Natural killer cell (primary cell): ENCODE measurements around the gene PARS2. TPM values are rescaled to one million over a fixed set of nuclear protein-coding genes. Genes with fewer than 3 reads are reported as not detected.

ENCODE experiments used
- ATAC-seq, 3 donors: fragments of 150-1000 bp in 2 of 3; fragments of 200-7000 bp in 1 of 3; cut with Tn5 transposase; 1 replicate in 1 of 3; 2 replicates in 2 of 3; pipeline ENCODE4 v1.10.0; 2021; ENCODE audit warnings: mild to moderate bottlenecking in 2 of 3, moderate library complexity in 2 of 3
- DNase-seq, 2 donors: peaks; one replicate each; pipeline versions ENCODE4 v3.0.0 to v3.0.0-alpha.2; 2013 to 2021; ENCODE audit warnings: mixed read lengths in 1 of 2
- H3K27ac ChIP-seq: one replicate; pipeline ENCODE4 v1.5.1; 2013; ENCODE audit warnings: mild to moderate bottlenecking, low read length
- H3K27me3 ChIP-seq: one replicate; pipeline ENCODE4 v1.6.1; 2013; ENCODE audit warnings: low read length; ENCODE audit not compliant: control insufficient read depth, insufficient read depth
- H3K36me3 ChIP-seq: one replicate; pipeline ENCODE4 v1.6.1; 2013; ENCODE audit warnings: low read length; ENCODE audit not compliant: control insufficient read depth, insufficient read depth
- H3K4me1 ChIP-seq: one replicate; pipeline ENCODE4 v1.6.1; 2013; ENCODE audit warnings: low read length; ENCODE audit not compliant: control insufficient read depth, insufficient read depth
- H3K4me3 ChIP-seq: one replicate; pipeline ENCODE4 v1.5.1; 2013; ENCODE audit warnings: low read length
- H3K9me3 ChIP-seq: one replicate; pipeline ENCODE4 v1.6.1; 2013; ENCODE audit warnings: low read length; ENCODE audit not compliant: control insufficient read depth, insufficient read depth
- H3K27ac Mint-ChIP-seq, 2 donors: one replicate each; pipeline ENCODE4 v1.8.0; 2022; ENCODE audit warnings: mild to moderate bottlenecking in 2 of 2, mixed read lengths in 2 of 2, moderate library complexity in 1 of 2
- H3K27me3 Mint-ChIP-seq, 2 donors: one replicate each; pipeline ENCODE4 v1.8.0; 2022; ENCODE audit warnings: low read depth in 2 of 2, mixed read lengths in 2 of 2
- H3K36me3 Mint-ChIP-seq: one replicate; pipeline ENCODE4 v1.8.0; 2022; ENCODE audit warnings: mixed read lengths
- H3K4me1 Mint-ChIP-seq, 2 donors: one replicate each; pipeline ENCODE4 v1.8.0; 2022; ENCODE audit warnings: mixed read lengths in 2 of 2
- H3K4me3 Mint-ChIP-seq: one replicate; pipeline ENCODE4 v1.8.0; 2022; ENCODE audit warnings: mild to moderate bottlenecking, moderate library complexity, mixed read lengths
- H3K9me3 Mint-ChIP-seq, 2 donors: one replicate each; pipeline ENCODE4 v1.8.0; 2022; ENCODE audit warnings: mixed read lengths in 2 of 2
- WGBS: methylation state at CpG from one replicate; pipeline ENCODE4 v1.1.7; 2013; ENCODE audit warnings: missing lambda C conversion rate; ENCODE audit not compliant: insufficient coverage; 5-methylcytosine and 5-hydroxymethylcytosine counted together
- intact Hi-C: fragments of 100-400 bp; cut with micrococcal nuclease; formaldehyde crosslinking; loops from one replicate; pipeline ENCODE4 v1.14.2; 2022
- total RNA-seq, 4 donors: library from RNA; stranded (reverse); fragments of 120-200 nt in 1 of 4; gene quantifications; one replicate each; pipeline versions ENCODE4 v1.2.3 to v1.2.4, GENCODE V29; 2013 to 2022
- TF ChIP-seq, protein P1 (sequence below): fragments of 200-600 bp; IDR thresholded peaks from one replicate; pipeline ENCODE4 v1.8.0; 2022; ENCODE audit warnings: antibody characterized with exemption

PARS2 gene
- total RNA-seq, 3 donors from 2014 or later (not counting 1 experiment from before 2014, with no cell fraction given): 0.95 to 1.4 (median 0.96) TPM

DNA sequence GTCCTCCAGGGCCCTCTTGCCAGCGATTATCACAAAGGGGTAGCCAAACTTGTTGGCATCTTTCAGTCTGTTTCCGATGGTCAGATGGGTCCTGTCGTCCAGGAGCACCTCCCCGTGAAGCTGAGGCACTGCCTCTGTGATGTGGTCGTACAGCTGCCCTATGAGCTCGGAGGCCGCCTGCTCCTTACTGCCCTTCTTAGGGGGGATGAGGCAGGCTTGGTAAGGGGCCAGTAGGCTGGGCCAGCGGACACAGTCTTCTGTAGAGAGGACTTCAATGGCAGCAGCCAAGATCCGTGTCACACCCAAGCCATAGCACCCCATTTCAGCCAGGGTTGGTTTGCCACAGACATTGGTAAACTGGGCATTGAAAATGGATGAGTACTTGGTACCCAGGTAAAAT, 6.5 kb downstream of the PARS2 start:
- H3K4me3 Mint-ChIP-seq: no peak overlapping the region
- H3K27ac Mint-ChIP-seq: no peak overlapping the region
- Histone ChIP-seq H3K4me1 (no peaks in the 10 kb centered on the region), H3K9me3 (no peaks in the 10 kb centered on the region), H3K4me3 (no peak overlapping the region), H3K36me3 (peaks cover 11% of the 10 kb centered on the region), H3K27ac (no peak overlapping the region), H3K27me3 (no peaks in the 10 kb centered on the region)
- H3K36me3 Mint-ChIP-seq: no peaks in the 10 kb centered on the region
- TF ChIP-seq, protein P1, sequence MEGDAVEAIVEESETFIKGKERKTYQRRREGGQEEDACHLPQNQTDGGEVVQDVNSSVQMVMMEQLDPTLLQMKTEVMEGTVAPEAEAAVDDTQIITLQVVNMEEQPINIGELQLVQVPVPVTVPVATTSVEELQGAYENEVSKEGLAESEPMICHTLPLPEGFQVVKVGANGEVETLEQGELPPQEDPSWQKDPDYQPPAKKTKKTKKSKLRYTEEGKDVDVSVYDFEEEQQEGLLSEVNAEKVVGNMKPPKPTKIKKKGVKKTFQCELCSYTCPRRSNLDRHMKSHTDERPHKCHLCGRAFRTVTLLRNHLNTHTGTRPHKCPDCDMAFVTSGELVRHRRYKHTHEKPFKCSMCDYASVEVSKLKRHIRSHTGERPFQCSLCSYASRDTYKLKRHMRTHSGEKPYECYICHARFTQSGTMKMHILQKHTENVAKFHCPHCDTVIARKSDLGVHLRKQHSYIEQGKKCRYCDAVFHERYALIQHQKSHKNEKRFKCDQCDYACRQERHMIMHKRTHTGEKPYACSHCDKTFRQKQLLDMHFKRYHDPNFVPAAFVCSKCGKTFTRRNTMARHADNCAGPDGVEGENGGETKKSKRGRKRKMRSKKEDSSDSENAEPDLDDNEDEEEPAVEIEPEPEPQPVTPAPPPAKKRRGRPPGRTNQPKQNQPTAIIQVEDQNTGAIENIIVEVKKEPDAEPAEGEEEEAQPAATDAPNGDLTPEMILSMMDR: no peak
- intact Hi-C loops: no loop called here
- ATAC-seq: no peak
- WGBS: 94% methylated on average over 9 of the region's 9 CpGs
- no peaks in the 10 kb centered on the region for H3K27me3 Mint-ChIP-seq
- H3K9me3 Mint-ChIP-seq: no peaks in the 10 kb centered on the region
- H3K4me1 Mint-ChIP-seq: peaks cover 7 to 13% of the 10 kb centered on the region in 2 donors
- no peak for DNase-seq

DNA sequence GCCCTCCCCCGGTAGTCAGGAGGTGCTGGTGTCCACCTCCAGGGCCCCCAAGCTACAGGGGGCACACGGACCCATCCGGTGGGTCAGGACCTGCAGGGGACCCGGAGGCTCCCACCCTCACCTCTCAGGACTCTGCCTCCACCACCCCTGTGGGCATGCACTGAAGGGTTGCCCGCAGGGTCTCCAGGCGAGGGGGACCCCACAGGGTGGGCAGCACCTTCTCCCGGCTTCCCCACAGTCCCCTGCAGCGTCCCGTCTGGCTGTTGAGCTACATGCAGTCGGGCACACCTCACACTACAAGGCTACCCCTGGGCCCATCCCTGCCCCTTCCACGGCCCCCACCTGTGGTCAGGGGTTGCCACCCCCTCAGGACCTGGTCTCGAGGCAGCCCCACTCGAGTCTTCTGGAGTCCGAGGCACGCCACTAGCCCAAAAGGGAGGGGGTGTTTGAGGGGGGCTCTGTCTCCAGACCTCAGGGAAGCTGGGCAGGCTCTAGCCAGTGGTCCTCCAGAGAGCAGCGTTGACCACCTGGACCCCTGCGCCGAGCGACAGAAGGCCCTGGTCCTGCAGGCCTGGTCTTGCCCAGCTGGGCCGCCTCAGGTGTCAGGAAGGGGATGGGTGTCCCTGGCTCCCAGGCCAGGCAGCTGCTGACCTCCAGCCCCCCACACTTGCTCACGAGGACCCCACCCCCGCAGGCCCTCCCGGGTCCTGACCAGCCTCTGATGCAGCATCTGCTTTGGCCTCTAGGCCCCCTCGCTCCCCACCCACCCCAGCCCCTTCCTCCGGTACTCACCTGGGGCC, 9.6 kb downstream of the PARS2 start:
- intact Hi-C loops: no loop called here
- TF ChIP-seq, protein P1: no peak
- H3K4me3 ChIP-seq: no peak overlapping the region
- H3K36me3 Mint-ChIP-seq: no peaks in the 10 kb centered on the region
- no peak overlapping the region for H3K4me3 Mint-ChIP-seq
- H3K9me3 Mint-ChIP-seq: no peaks in the 10 kb centered on the region
- ATAC-seq (no peak), DNase-seq (no peak)
- H3K27me3 Mint-ChIP-seq: no peaks in the 10 kb centered on the region
- H3K4me1 Mint-ChIP-seq: no peaks in the 10 kb centered on the region
- no peaks in the 10 kb centered on the region for H3K4me1 ChIP-seq
- H3K9me3 ChIP-seq: no peaks in the 10 kb centered on the region
- WGBS: 93% methylated on average over 24 of the region's 25 CpGs
- peaks cover 11% of the 10 kb centered on the region for H3K36me3 ChIP-seq
- H3K27ac ChIP-seq: no peak overlapping the region
- H3K27ac Mint-ChIP-seq: no peak overlapping the region
- H3K27me3 ChIP-seq: no peaks in the 10 kb centered on the region

DNA sequence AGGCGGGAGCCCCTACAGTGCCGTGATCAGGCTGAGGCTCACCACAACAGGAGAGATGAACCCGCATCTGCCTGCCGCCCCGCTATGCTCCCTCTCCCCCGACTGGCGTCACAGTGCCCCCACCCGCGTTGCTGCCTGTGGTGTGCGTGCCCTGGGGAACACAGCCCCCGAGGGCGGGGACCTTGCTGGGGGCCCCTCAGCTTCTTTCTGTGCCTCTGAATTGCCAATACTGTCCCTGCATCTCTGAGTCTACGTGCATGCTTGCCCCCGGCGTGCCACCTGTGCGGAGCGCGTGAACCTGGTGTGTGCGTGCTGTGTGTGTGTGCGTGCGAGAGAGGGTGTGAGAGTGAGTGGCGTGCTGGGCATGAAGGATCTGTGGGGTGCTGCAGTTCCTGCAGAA, 10.3 kb downstream of the PARS2 start:
- Mint-ChIP-seq H3K4me1 (no peaks in the 10 kb centered on the region), H3K36me3 (no peaks in the 10 kb centered on the region), H3K4me3 (no peak overlapping the region), H3K27ac (no peak overlapping the region), H3K9me3 (no peaks in the 10 kb centered on the region), H3K27me3 (no peaks in the 10 kb centered on the region)
- Histone ChIP-seq H3K27ac (no peak overlapping the region), H3K4me1 (no peaks in the 10 kb centered on the region), H3K9me3 (no peaks in the 10 kb centered on the region), H3K4me3 (no peak overlapping the region), H3K27me3 (no peaks in the 10 kb centered on the region), H3K36me3 (peaks cover 11% of the 10 kb centered on the region)
- ATAC-seq (no peak), DNase-seq (no peak)
- intact Hi-C loops: no loop called here
- TF ChIP-seq, protein P1: no peak
- 88% methylated on average over 22 of the region's 22 CpGs for whole genome bisulfite sequencing

DNA sequence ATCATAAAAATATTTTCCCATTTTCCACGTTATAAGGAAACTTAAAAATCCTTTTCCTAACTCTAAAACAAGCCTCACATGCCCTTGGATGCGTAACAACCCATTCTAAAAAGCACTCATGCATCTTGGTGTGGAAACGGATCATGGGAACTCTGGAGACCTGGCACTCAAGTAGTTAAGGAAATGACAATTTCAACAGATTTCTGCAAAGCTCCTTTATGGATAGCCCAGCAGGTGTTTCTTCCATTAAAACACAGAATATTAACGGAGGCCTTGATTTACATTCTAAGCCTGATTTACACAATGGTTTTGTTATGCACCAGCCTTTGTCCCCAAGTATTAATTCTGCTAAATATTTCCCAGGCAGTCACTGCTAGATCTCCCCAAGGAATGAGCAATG, 12.9 kb downstream of the PARS2 start:
- H3K9me3 ChIP-seq: no peaks in the 10 kb centered on the region
- H3K27ac ChIP-seq: no peak overlapping the region
- no peak overlapping the region for H3K4me3 Mint-ChIP-seq
- no peaks in the 10 kb centered on the region for H3K27me3 ChIP-seq
- no peak for DNase-seq
- no peaks in the 10 kb centered on the region for H3K27me3 Mint-ChIP-seq
- intact Hi-C loops: no loop called here
- H3K4me1 Mint-ChIP-seq: no peaks in the 10 kb centered on the region
- H3K36me3 ChIP-seq: no peaks in the 10 kb centered on the region
- TF ChIP-seq, protein P1: no peak
- no peak for ATAC-seq
- no peaks in the 10 kb centered on the region for H3K4me1 ChIP-seq
- H3K27ac Mint-ChIP-seq: no peak overlapping the region
- no peaks in the 10 kb centered on the region for H3K9me3 Mint-ChIP-seq
- no peaks in the 10 kb centered on the region for H3K36me3 Mint-ChIP-seq
- WGBS: 89% methylated on average over 4 of the region's 4 CpGs
- H3K4me3 ChIP-seq: no peak overlapping the region
